Middle frontal gyrus (tissue), 1 donor: ENCODE results near the gene RAPGEF3.
A peak's percentile ranks its signal among the peaks of the same experiment; 100 is the strongest.

Experiments used
- DNase-seq: peaks from one replicate; pipeline ENCODE4 v3.0.0-alpha.2; 2015; ENCODE audit warnings: low spot score; ENCODE audit errors: extremely low spot score

The RAPGEF3 gene

GRCh38 chr12:47722941-47723631 is 35.6 kb downstream of the RAPGEF3 start:
- DNase-seq = peak; percentile 15

GRCh38 chr12:47722136-47722834 is 36.4 kb downstream of the RAPGEF3 start:
- no peak for DNase-seq

- no peak for DNase-seq
Measured at GRCh38 chr12:47721431-47721973, 37.2 kb downstream of the RAPGEF3 start.

GRCh38 chr12:47718531-47718930 is 40.1 kb downstream of the RAPGEF3 start:
- DNase-seq = no peak

- peak; percentile 63 for DNase-seq
Measured at GRCh38 chr12:47717443-47718193, 41.1 kb downstream of the RAPGEF3 start.

- DNase-seq = no peak
Measured at GRCh38 chr12:47717046-47717442, 41.6 kb downstream of the RAPGEF3 start.

GRCh38 chr12:47715877-47716548 is 42.7 kb downstream of the RAPGEF3 start:
- DNase-seq = no peak

- DNase-seq = peak; percentile 75
Measured at GRCh38 chr12:47715393-47715876, 43.2 kb downstream of the RAPGEF3 start.

GRCh38 chr12:47714826-47715386 is 43.8 kb downstream of the RAPGEF3 start:
- no peak for DNase-seq

GRCh38 chr12:47712171-47712570 is 46.5 kb downstream of the RAPGEF3 start:
- DNase-seq = no peak

GRCh38 chr12:47711448-47711847 is 47.2 kb downstream of the RAPGEF3 start:
- DNase-seq = no peak

GRCh38 chr12:47710278-47710677 is 48.4 kb downstream of the RAPGEF3 start:
- DNase-seq = no peak

- DNase-seq = no peak
Measured at GRCh38 chr12:47709671-47710070, 49.0 kb downstream of the RAPGEF3 start.

- DNase-seq = no peak
Measured at GRCh38 chr12:47709237-47709636, 49.4 kb downstream of the RAPGEF3 start.

- no peak for DNase-seq
Measured at GRCh38 chr12:47707905-47708543, 50.7 kb downstream of the RAPGEF3 start.

GRCh38 chr12:47707355-47707754 is 51.3 kb downstream of the RAPGEF3 start:
- no peak for DNase-seq

GRCh38 chr12:47705566-47706425 is 52.9 kb downstream of the RAPGEF3 start, which contains the start of gene RPAP3:
TSS of gene RPAP3 (minus strand) at chr12:47706030. CDS start at chr12:47702840, 3,190 bp downstream.
- DNase-seq = peak; percentile 84

- DNase-seq = no peak
Measured at GRCh38 chr12:47705229-47705565, 53.5 kb downstream of the RAPGEF3 start.

GRCh38 chr12:47704719-47705118 is 54.0 kb downstream of the RAPGEF3 start:
- DNase-seq = no peak
